K562 (cell line): ENCODE results near the gene TAF1B. TPM values are rescaled to one million over a fixed set of nuclear protein-coding genes. Genes with fewer than 3 reads are reported as not detected.

ENCODE experiments used
- ATAC-seq: fragments of 200-7000 bp; cut with Tn5 transposase; 3 replicates; pipeline ENCODE4 v1.9.1; 2020; ENCODE audit warnings: moderate library complexity
- BruUV-seq: library from RNA; stranded (reverse); fragments of 400-500 nt; replicated peaks from 2 replicates; lab custom pipeline; 2021; lab: Mats Ljungman, UMichigan
- CTCF ChIA-PET: fragments of 300-600 bp; formaldehyde crosslinking; extraction: SDS; loops from one replicate; lab custom pipeline; 2021; ENCODE audit warnings: low intra/inter-chr PET ratio; lab: Yijun Ruan, JAX
- POLR2A ChIA-PET: fragments of 300-600, 350-650 bp; sonication (Branson Sonifier 250); formaldehyde crosslinking; extraction: SDS; loops from one replicate; lab custom pipeline; 2021; ENCODE audit warnings: antibody characterized with exemption, inconsistent platforms; lab: Yijun Ruan, JAX
- DNase-seq, 4 experiments: peaks; one replicate each; pipeline versions ENCODE4 v3.0.0 to v3.0.0-alpha.2; 2011 to 2018; ENCODE audit warnings: low spot score in 3 of 4, mixed read lengths in 3 of 4; ENCODE audit errors: extremely low read depth in 1 of 4
- FAIRE-seq: peaks from 2 replicates; lab custom pipeline; 2011; peaks lifted over from hg19 to GRCh38; lab: Jason Lieb, UNC
- H2AFZ ChIP-seq: 2 replicates; pipeline ENCODE4 v1.6.0; 2011; ENCODE audit warnings: low read depth, low read length, control low read depth, inconsistent platforms
- H3K27ac ChIP-seq: fragments of 200-600 bp; 3 replicates; pipeline ENCODE4 v1.8.0; 2011; ENCODE audit warnings: low read depth, mild to moderate bottlenecking, control low read depth, inconsistent platforms, low read length, moderate library complexity, mixed read lengths; ENCODE audit errors: extremely low read depth
- H3K27me3 ChIP-seq, 2 experiments: fragments of 300-600 bp in 1 of 2; 2 replicates in 1 of 2; 3 replicates in 1 of 2; pipeline versions ENCODE4 v1.6.0 to v1.8.0; 2011; ENCODE audit warnings: inconsistent platforms in 2 of 2, low read length in 2 of 2, mild to moderate bottlenecking in 1 of 2, mixed read lengths in 1 of 2, moderate library complexity in 1 of 2; ENCODE audit not compliant: control insufficient read depth in 2 of 2, insufficient read depth in 2 of 2
- H3K36me3 ChIP-seq: fragments of 300-600 bp; 3 replicates; pipeline ENCODE4 v1.8.0; 2011; ENCODE audit warnings: mild to moderate bottlenecking, low read length, inconsistent platforms; ENCODE audit not compliant: control insufficient read depth, insufficient read depth
- H3K4me1 ChIP-seq, 2 experiments: fragments of 200-600 bp in 1 of 2; replicated peaks in 1 of 2; 2 replicates in 1 of 2; 3 replicates in 1 of 2; pipeline versions ENCODE4 v1.5.1 to v1.8.0; 2011; ENCODE audit warnings: inconsistent platforms in 2 of 2, low read length in 2 of 2, mild to moderate bottlenecking in 1 of 2, mixed read lengths in 1 of 2, moderate library complexity in 1 of 2; ENCODE audit not compliant: control insufficient read depth in 2 of 2, insufficient read depth in 2 of 2
- H3K4me2 ChIP-seq: 2 replicates; pipeline ENCODE4 v1.6.1; 2011; ENCODE audit warnings: low read length, control low read depth, inconsistent platforms, mixed read lengths; ENCODE audit not compliant: insufficient read depth
- H3K4me3 ChIP-seq: fragments of 200-600 bp; sonication (generic), shearing (Covaris generic); 2 replicates; pipeline ENCODE4 v1.5.1; 2016; ENCODE audit warnings: control low read depth, inconsistent platforms
- H3K79me2 ChIP-seq: fragments of 200-600 bp; 3 replicates; pipeline ENCODE4 v1.8.0; 2011; ENCODE audit warnings: low read length, inconsistent platforms; ENCODE audit not compliant: control insufficient read depth, insufficient read depth
- H3K9ac ChIP-seq, 2 experiments: 2 replicates each; pipeline versions ENCODE4 v1.6.0 to v1.6.1; 2011; ENCODE audit warnings: low read depth in 2 of 2, low read length in 2 of 2, control low read depth in 1 of 2, inconsistent platforms in 1 of 2, mild to moderate bottlenecking in 1 of 2, mixed read lengths in 1 of 2; ENCODE audit not compliant: insufficient read depth in 1 of 2
- H3K9me1 ChIP-seq: one replicate; pipeline ENCODE4 v1.6.0; 2011; ENCODE audit warnings: inconsistent platforms, mild to moderate bottlenecking, low read length, moderate library complexity; ENCODE audit not compliant: control insufficient read depth, insufficient read depth
- H3K9me3 ChIP-seq: replicated peaks from 2 replicates; pipeline ENCODE4 v1.5.1; 2011; ENCODE audit warnings: low read depth, low read length, inconsistent platforms; ENCODE audit not compliant: control insufficient read depth, insufficient read depth
- H4K20me1 ChIP-seq: replicated peaks from 2 replicates; pipeline ENCODE4 v1.6.1; 2011; ENCODE audit warnings: low read length, inconsistent platforms, mixed read lengths; ENCODE audit not compliant: control insufficient read depth, insufficient read depth
- HMGN3 ChIP-seq: IDR thresholded peaks from 2 replicates; pipeline ENCODE4 v1.6.1; 2011; ENCODE audit warnings: borderline replicate concordance, low read depth, mild to moderate bottlenecking, mixed read lengths, low read length; ENCODE audit not compliant: insufficient read length; ENCODE audit errors: extremely low read depth
- PHF8 ChIP-seq: fragments of 200-600 bp; sonication (generic); IDR thresholded peaks from 2 replicates; pipeline ENCODE4 v1.6.1; 2012; ENCODE audit warnings: mixed run types, mild to moderate bottlenecking, inconsistent platforms, low read length, moderate library complexity, borderline replicate concordance
- RBFOX2 ChIP-seq: fragments of 200-400 bp; formaldehyde crosslinking; IDR thresholded peaks from 2 replicates; pipeline ENCODE4 v1.6.1; 2017; ENCODE audit warnings: low read depth, mild to moderate bottlenecking, low read length, moderate library complexity
- RBM22 ChIP-seq: fragments of 200-400 bp; formaldehyde crosslinking; IDR thresholded peaks from 2 replicates; pipeline ENCODE4 v1.6.1; 2018; ENCODE audit warnings: low read length, low read depth; ENCODE audit not compliant: poor library complexity, severe bottlenecking
- ZFX ChIP-seq: sonication (generic); formaldehyde crosslinking; IDR thresholded peaks from 2 replicates; pipeline ENCODE4 v1.8.0; 2022; ENCODE audit warnings: mild to moderate bottlenecking, missing genetic modification reagents, moderate library complexity
- ZNF253 ChIP-seq: fragments of 250-450 bp; sonication (Bioruptor Pico); conservative IDR thresholded peaks from 2 replicates; pipeline ENCODE4 v1.6.1; 2021; ENCODE audit warnings: mild to moderate bottlenecking
- ZNF592 ChIP-seq: fragments of 450-650 bp; IDR thresholded peaks from 2 replicates; pipeline ENCODE4 v1.6.1; 2017; ENCODE audit warnings: antibody characterized with exemption, mild to moderate bottlenecking
- WGBS: fragments of 100-300 bp; shearing (Covaris generic); methylation state at CpG from one replicate; pipeline ENCODE4 v1.1.6; 2016; ENCODE audit warnings: low coverage, mixed read lengths; ENCODE audit not compliant: insufficient coverage; ENCODE audit errors: missing lambda C conversion rate; 5-methylcytosine and 5-hydroxymethylcytosine counted together
- in situ Hi-C: fragments of 300-500 bp; cut with MboI; formaldehyde crosslinking; loops from 4 replicates; pipeline ENCODE4 v1.15.0; 2018; ENCODE audit warnings: inconsistent platforms, mixed read lengths
- intact Hi-C: fragments of 100-400 bp; cut with micrococcal nuclease; formaldehyde crosslinking; loops from 2 replicates; pipeline ENCODE4 v1.14.2; 2022
- polyA plus RNA-seq, 8 experiments: library from polyadenylated mRNA; depleted of rRNA in 4 of 8; stranded (reverse) in 5 of 8; unstranded in 3 of 8; fragments of >200 nt; fragmentation: Nextera tagmentation in 2 of 8; fragmentation: Illumina TruSeq in 1 of 8; extraction: Ambion mirVana in 2 of 8; extraction: Trizol in 1 of 8; gene quantifications; 2 replicates each; pipeline versions ENCODE4 v1.2.1 to v1.2.3, GENCODE V29; 2011 to 2014; ENCODE audit warnings: inconsistent platforms in 1 of 8, missing spikeins in 1 of 8
- total RNA-seq, 7 experiments: library from RNA; depleted of rRNA in 6 of 7; stranded (reverse); fragments of >200 nt in 6 of 7; fragmentation: Illumina TruSeq in 2 of 7; extraction: Trizol in 2 of 7; gene quantifications; 2 replicates each; pipeline versions ENCODE4 v1.2.1 to v1.2.3, GENCODE V29; 2011 to 2021; ENCODE audit warnings: low replicate concordance in 1 of 7
- TF ChIP-seq, protein P1 (sequence below): fragments of 450-650 bp; conservative IDR thresholded peaks from 2 replicates; pipeline ENCODE4 v1.6.1; 2016; ENCODE audit warnings: missing genetic modification characterization, low read depth, mild to moderate bottlenecking, missing compliant biosample characterization, moderate library complexity
- TF ChIP-seq, protein P2 (sequence below): IDR thresholded peaks from 2 replicates; pipeline ENCODE4 v1.6.1; 2011; ENCODE audit warnings: borderline replicate concordance, low read depth, mild to moderate bottlenecking, moderate library complexity, low read length; ENCODE audit not compliant: insufficient read depth, poor library complexity, severe bottlenecking

The TAF1B gene
- total and polyA plus RNA-seq, 9 of the 15 experiments (the other 6 are each of a cell fraction or from before 2014, with no cell fraction given) = 8.8 to 25.1 (median 17.3) TPM

DNA sequence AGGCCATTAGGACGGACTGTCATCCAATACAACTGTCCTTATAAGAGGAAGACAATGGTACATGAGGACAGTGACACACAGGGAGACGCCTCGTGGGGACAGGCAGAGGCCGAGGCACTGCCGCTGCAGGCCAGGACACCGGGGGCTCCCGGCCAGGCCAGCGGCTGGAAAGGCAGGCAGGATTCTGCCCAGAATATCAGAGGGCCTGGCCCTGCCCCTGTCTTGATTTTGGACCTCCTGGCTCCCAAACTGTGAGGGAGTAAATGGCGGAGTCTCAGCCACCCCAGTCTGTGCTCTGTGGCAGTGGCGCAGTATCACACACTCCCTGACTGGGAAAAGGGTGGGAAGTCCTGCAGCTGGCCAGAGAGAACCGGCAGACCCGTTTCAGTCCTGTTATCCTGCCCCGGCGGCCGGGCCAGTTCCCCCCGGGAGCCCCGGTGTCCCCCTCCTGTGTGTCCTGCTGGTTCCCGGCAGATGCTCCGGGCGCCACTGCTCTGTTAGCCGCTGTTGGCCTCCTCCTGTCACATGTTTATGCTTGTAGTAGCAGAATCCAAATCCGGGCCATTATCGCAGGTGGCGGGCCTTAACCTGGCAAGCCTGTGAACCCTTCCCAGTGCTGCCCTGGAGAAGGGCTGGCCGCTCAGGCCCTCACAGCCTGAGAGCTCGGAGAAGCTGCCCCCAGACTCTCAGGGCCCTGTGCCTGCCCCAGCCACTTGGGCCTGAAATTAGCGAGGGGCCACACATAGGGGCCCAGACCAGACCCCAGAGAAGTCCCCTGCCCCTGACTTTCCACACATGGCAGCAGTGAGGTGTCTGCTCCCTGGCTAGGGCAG, 31.4 kb upstream of the TAF1B start:
- no TSS peak for BruUV-seq
- ATAC-seq = 0 out of 3 replicates have a peak, but pooled peaks have one; percentile 4
- Histone ChIP-seq H2AFZ (peak overlapping the region; percentile 70), H3K4me1 (peaks cover 19 to 41% of the 10 kb centered on the region in 2 experiments; a peak in 4 of 5 replicates), H3K9me1 (no peaks in the 10 kb centered on the region), H3K4me2 (peak overlapping the region; percentile 20; the same call in 1 of the 2 replicates), H3K36me3 (no peaks in the 10 kb centered on the region), H3K79me2 (no peaks in the 10 kb centered on the region), H3K27ac (peak overlapping the region; percentile 16; the same call in 2 of the 3 replicates), H3K27me3 (no peaks in the 10 kb centered on the region; a peak in 1 of 5 replicates), H4K20me1 (no peaks in the 10 kb centered on the region), H3K9me3 (no peaks in the 10 kb centered on the region), H3K4me3 (no peak overlapping the region), H3K9ac (peak overlapping the region in 1 of 2 experiments; percentile 80; a peak in 2 of 4 replicates)
- FAIRE-seq = no peak
- no peak for DNase-seq
- 77% methylated on average over 13 of the region's 27 CpGs for WGBS
- in situ Hi-C loops (loop anchor here (5.0 to 25.0 kb wide), 2 partner anchors 235 to 850 kb away; no protein-coding TSS in a partner anchor), intact Hi-C loops (no loop called here)
- POLR2A ChIA-PET = interaction anchor here (0.7 kb wide), 1 partner anchor 10 kb away, joined by 3 read pairs; no protein-coding TSS in a partner anchor
- TF ChIP-seq ZNF592 (peak; percentile 36; the same call in 1 of the 2 replicates), PHF8 (peak; percentile 49; the same call in 1 of the 2 replicates), RBM22 (no peak), ZFX (CRISPR knock-in tag) (peak; percentile 73), ZNF253 (CRISPR knock-in tag) (no peak), HMGN3 (peak; percentile 43), RBFOX2 (0 out of 2 replicates have a peak, but pooled peaks have one; percentile 26)
- TF ChIP-seq, protein P1, sequence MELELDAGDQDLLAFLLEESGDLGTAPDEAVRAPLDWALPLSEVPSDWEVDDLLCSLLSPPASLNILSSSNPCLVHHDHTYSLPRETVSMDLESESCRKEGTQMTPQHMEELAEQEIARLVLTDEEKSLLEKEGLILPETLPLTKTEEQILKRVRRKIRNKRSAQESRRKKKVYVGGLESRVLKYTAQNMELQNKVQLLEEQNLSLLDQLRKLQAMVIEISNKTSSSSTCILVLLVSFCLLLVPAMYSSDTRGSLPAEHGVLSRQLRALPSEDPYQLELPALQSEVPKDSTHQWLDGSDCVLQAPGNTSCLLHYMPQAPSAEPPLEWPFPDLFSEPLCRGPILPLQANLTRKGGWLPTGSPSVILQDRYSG (tag) = 0 out of 2 replicates have a peak, but pooled peaks have one; percentile 10
- TF ChIP-seq, protein P2, sequence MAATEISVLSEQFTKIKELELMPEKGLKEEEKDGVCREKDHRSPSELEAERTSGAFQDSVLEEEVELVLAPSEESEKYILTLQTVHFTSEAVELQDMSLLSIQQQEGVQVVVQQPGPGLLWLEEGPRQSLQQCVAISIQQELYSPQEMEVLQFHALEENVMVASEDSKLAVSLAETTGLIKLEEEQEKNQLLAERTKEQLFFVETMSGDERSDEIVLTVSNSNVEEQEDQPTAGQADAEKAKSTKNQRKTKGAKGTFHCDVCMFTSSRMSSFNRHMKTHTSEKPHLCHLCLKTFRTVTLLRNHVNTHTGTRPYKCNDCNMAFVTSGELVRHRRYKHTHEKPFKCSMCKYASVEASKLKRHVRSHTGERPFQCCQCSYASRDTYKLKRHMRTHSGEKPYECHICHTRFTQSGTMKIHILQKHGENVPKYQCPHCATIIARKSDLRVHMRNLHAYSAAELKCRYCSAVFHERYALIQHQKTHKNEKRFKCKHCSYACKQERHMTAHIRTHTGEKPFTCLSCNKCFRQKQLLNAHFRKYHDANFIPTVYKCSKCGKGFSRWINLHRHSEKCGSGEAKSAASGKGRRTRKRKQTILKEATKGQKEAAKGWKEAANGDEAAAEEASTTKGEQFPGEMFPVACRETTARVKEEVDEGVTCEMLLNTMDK = no peak
- CTCF ChIA-PET = no interaction called here
